Heart left ventricle (tissue), 16 donors: Measurements from ENCODE around the gene SEC14L3. TPM values are rescaled to one million over a fixed set of nuclear protein-coding genes. Genes with fewer than 3 reads are reported as not detected.

Experiments
- ATAC-seq, 4 donors: fragments of 200-7000 bp; cut with Tn5 transposase; one replicate each; pipeline ENCODE4 v1.9.1; 2020 to 2022; ENCODE audit warnings: moderate library complexity in 4 of 4, mild to moderate bottlenecking in 3 of 4, moderate number of reproducible peaks in 1 of 4
- DNase-seq, 5 donors: peaks; one replicate each; pipeline ENCODE4 v3.0.0-alpha.2; 2020
- H3K27ac ChIP-seq, 12 donors: fragments of 200-600 bp; sonication (generic) in 4 of 12; one replicate each; pipeline versions ENCODE4 v1.5.0 to v1.8.0; 2016 to 2022; ENCODE audit warnings: mild to moderate bottlenecking in 2 of 12
- H3K27me3 ChIP-seq, 9 donors: fragments of 200-600 bp; sonication (generic) in 2 of 9; one replicate each; pipeline versions ENCODE4 v1.5.1 to v1.8.0; 2016 to 2022; ENCODE audit warnings: mild to moderate bottlenecking in 3 of 9
- H3K36me3 ChIP-seq, 9 donors: fragments of 200-600 bp; sonication (generic) in 2 of 9; one replicate each; pipeline versions ENCODE4 v1.5.0 to v1.8.0; 2018 to 2022; ENCODE audit warnings: mild to moderate bottlenecking in 2 of 9
- H3K4me1 ChIP-seq, 12 donors: fragments of 200-600 bp; sonication (generic) in 4 of 12; one replicate each; pipeline versions ENCODE4 v1.5.0 to v1.8.0; 2016 to 2022; ENCODE audit warnings: mild to moderate bottlenecking in 3 of 12
- H3K4me3 ChIP-seq, 12 donors: fragments of 200-600 bp; sonication (generic) in 4 of 12; one replicate each; pipeline versions ENCODE4 v1.5.0 to v1.8.0; 2017 to 2022; ENCODE audit warnings: mild to moderate bottlenecking in 9 of 12, moderate library complexity in 4 of 12
- H3K9me3 ChIP-seq, 12 donors: fragments of 200-600 bp; sonication (generic) in 4 of 12; one replicate each; pipeline versions ENCODE4 v1.5.0 to v1.8.0; 2016 to 2022; ENCODE audit warnings: mild to moderate bottlenecking in 1 of 12
- POLR2A ChIP-seq, 2 donors: fragments of 450-650 bp; IDR thresholded peaks; one replicate each; pipeline ENCODE4 v1.6.1; 2017; ENCODE audit warnings: antibody characterized with exemption in 2 of 2, mild to moderate bottlenecking in 2 of 2, moderate library complexity in 2 of 2
- WGBS, 4 donors: extraction: QIAGEN DNeasy Blood & Tissue Kit in 2 of 4; methylation state at CpG; one replicate each; pipeline versions ENCODE4 v1.1.5 to v1.1.7; 2013 to 2018; 5-methylcytosine and 5-hydroxymethylcytosine counted together
- intact Hi-C, 10 donors: fragments of 100-400 bp; cut with DNase I; formaldehyde crosslinking; loops; one replicate each; pipeline versions ENCODE4 v1.11.1 to v1.14.2; 2022
- polyA plus RNA-seq, 2 donors: library from polyadenylated mRNA; stranded (reverse); fragments of 200-250 nt; gene quantifications; one replicate each; pipeline ENCODE4 v1.2.3, GENCODE V29; 2013
- total RNA-seq, 9 donors: library from RNA; depleted of rRNA in 2 of 9; stranded (reverse); fragments of >200 nt in 2 of 9; fragmentation: NEBNext Ultra II Directional in 3 of 9; extraction: Animal tissue kit (Norgen Biotek cat#: 25700) in 3 of 9; gene quantifications; one replicate each; pipeline versions ENCODE4 v1.1.0 to v1.2.4, GENCODE V29; 2016 to 2023
- TF ChIP-seq, protein P1 (sequence below), 12 donors: fragments of 200-600 bp; sonication (generic) in 4 of 12; IDR thresholded peaks; one replicate each; pipeline versions ENCODE4 v1.5.0 to v1.8.0; 2018 to 2022; ENCODE audit warnings: antibody characterized with exemption in 12 of 12, mild to moderate bottlenecking in 5 of 12
- donor health status: ischemic (EF 13 %, LVEDD 7.1; RV severe dilation, severe dysfunction).
- donor health status: healthy with polysubstance abuse.
- donor health status: DM: no; HTN: yes; CAD: no.
- donor health status: DM: no; HTN: no; CAD: no.
- donor health status: ischemic (EF 25% LVEDD 6.9; RV normal size, moderate dysfunction).
- donor health status: ischemic (EF 25% LVEDD 5.7; RV mildly dilated, moderate dysfunction).
- donor health status: healthy.
- donor health status: DM: yes; HTN: yes; CAD: no.
- donor health status: ischemic (EF 35%, LVEDD 5.7; RV mildly dilated, moderate dysfunction).
- donor health status: nonischemic (EF 11% LVEDD 7.7; RV severe dilation, severe dysfunction).
- donor health status: DM: yes; HTN: yes; CAD: no.
- donor health status: PGD.
- donor health status: ischemic (EF 29% LVEDD 5.4; RV normal size, mild dysfunction).
- donor health status: nonischemic (EF 23%, LVEDD 6.1; RV moderate dilation, normal function).

The SEC14L3 gene
- total and polyA plus RNA-seq, 11 donors, result not detected

DNA sequence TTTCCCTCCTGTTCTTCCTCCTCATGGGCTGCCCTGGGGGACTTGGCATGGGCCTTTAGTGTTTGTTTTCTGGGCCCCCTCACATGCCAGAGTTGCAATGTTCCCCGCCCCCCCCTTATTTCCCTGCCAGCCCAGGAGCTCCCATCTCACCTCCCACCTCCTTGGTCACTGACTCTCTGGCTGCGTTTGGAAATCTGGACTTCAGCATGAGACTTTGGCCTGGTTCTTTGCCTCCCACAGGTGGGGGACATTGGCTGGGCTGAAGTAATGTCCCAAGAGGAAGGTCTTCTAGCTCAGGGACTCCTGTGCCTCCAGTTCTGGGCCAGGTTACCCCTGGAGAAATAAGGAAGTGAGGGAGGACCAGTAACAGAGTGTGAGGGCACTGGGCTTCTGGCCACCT lies 39.3 kb downstream of the SEC14L3 start:
- 67 to 75% (median 70%) methylated on average over 2 of the region's 2 CpGs for WGBS, 4 donors
- H3K27me3 ChIP-seq, result no peaks in the 10 kb centered on the region

DNA sequence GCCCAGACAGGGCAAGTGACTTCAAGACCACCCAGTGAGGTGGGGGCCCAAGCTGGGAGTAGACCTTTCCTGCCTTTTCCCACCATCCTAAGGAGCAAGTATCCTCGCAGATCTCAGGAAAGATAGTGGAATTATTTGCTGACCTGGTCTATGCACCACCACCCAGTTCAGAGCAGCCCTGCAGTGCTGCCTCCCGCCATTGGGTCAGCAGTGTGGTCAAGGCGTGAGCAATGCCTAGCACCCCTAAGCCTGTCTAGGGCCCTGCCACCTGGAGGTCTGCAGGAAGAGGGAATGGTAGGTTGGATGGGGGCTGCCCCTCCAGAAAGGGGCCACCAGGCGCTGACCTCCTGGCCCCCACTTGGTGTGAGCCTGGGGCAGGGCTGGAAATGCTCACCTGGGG lies 39.7 kb downstream of the SEC14L3 start:
- no peaks in the 10 kb centered on the region for H3K27me3 ChIP-seq
- TF ChIP-seq, protein P1, sequence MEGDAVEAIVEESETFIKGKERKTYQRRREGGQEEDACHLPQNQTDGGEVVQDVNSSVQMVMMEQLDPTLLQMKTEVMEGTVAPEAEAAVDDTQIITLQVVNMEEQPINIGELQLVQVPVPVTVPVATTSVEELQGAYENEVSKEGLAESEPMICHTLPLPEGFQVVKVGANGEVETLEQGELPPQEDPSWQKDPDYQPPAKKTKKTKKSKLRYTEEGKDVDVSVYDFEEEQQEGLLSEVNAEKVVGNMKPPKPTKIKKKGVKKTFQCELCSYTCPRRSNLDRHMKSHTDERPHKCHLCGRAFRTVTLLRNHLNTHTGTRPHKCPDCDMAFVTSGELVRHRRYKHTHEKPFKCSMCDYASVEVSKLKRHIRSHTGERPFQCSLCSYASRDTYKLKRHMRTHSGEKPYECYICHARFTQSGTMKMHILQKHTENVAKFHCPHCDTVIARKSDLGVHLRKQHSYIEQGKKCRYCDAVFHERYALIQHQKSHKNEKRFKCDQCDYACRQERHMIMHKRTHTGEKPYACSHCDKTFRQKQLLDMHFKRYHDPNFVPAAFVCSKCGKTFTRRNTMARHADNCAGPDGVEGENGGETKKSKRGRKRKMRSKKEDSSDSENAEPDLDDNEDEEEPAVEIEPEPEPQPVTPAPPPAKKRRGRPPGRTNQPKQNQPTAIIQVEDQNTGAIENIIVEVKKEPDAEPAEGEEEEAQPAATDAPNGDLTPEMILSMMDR (IDR thresholded peaks at IDR 0.05), result no peak
- no peaks in the 10 kb centered on the region for H3K4me1 ChIP-seq
- intact Hi-C loops, result no loop called here
- no peaks in the 10 kb centered on the region for H3K36me3 ChIP-seq
- DNase-seq (no peak), ATAC-seq (no peak)
- WGBS, 4 donors, result 92 to 96% (median 93%) methylated on average over 4 of the region's 4 CpGs
- H3K27ac ChIP-seq, result no peak overlapping the region
- H3K4me3 ChIP-seq, result no peak overlapping the region
- peaks cover 0 to 3% (median 0%) of the 10 kb centered on the region in 12 donors for H3K9me3 ChIP-seq

More for the DNA sequence above, 39.3 kb downstream of the SEC14L3 start:
- no peak overlapping the region for H3K27ac ChIP-seq
- intact Hi-C loops, result no loop called here
- H3K36me3 ChIP-seq, result no peaks in the 10 kb centered on the region
- no peak for TF ChIP-seq POLR2A (IDR thresholded peaks at IDR 0.05)
- TF ChIP-seq, protein P1 (IDR thresholded peaks at IDR 0.05), result no peak
- no peak for DNase-seq
- ATAC-seq, result no peak
- H3K9me3 ChIP-seq, result peaks cover 0 to 3% (median 0%) of the 10 kb centered on the region in 12 donors
- H3K4me3 ChIP-seq, result no peak overlapping the region
- no peaks in the 10 kb centered on the region for H3K4me1 ChIP-seq

DNA sequence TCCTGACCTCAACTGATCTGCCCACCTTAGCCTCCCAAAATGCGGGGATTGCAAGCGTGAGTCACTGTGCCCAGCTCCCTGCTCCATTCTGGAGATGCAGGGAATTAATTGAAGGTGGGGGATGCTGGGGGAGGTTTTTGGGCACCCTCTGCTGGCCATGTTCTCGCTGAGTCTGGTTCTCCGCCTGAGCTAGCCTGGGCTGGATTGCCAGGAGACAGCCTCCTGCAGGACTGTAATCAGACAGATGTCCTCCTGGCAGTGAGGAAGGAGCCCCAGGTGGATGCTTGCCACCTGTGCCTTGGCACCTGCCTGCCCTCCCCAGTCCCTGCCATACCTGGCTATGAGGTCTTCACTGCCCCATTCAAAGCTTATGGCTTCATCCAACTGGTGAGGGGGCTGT lies 40.9 kb downstream of the SEC14L3 start:
- 73 to 89% (median 76%) methylated on average over 4 of the region's 4 CpGs for WGBS, 4 donors
- H3K27me3 ChIP-seq, result no peaks in the 10 kb centered on the region
- H3K27ac ChIP-seq, result no peak overlapping the region
- H3K9me3 ChIP-seq, result peaks cover 0 to 3% (median 0%) of the 10 kb centered on the region in 12 donors
- no peak for DNase-seq
- intact Hi-C loops, result no loop called here
- H3K4me1 ChIP-seq, result peaks cover 0 to 8% (median 6%) of the 10 kb centered on the region in 12 donors
- ATAC-seq, result no peak
- H3K4me3 ChIP-seq, result no peak overlapping the region
- TF ChIP-seq, protein P1 (IDR thresholded peaks at IDR 0.05), result no peak
- no peak for TF ChIP-seq POLR2A (IDR thresholded peaks at IDR 0.05)
- no peaks in the 10 kb centered on the region for H3K36me3 ChIP-seq

DNA sequence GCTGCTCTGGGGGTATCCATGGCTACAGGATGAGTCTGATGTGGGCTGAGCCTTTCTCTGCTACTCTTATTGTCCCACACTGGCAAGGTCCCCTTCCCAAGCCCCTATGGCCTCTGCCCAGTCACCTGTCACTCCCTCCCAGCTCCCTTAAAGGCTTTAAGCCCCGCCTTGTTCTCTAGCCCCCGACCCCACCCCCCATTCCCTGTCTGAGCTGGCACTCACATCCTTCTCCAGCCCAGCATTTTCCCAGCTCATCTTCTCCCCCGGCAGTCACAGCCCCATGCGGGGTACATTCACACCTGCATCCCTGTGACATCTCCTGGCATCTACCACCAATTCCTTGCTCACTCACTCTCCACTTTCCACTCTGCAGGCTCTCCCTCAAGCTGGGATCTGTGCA lies 41.9 kb downstream of the SEC14L3 start:
- 48 to 64% (median 54%) methylated on average over 4 of the region's 4 CpGs for WGBS, 4 donors
- Histone ChIP-seq H3K4me3 (no peak overlapping the region), H3K4me1 (peaks cover 0 to 18% (median 10%) of the 10 kb centered on the region in 12 donors), H3K27me3 (no peaks in the 10 kb centered on the region), H3K36me3 (no peaks in the 10 kb centered on the region), H3K9me3 (no peaks in the 10 kb centered on the region), H3K27ac (no peak overlapping the region)
- no peak for TF ChIP-seq POLR2A (IDR thresholded peaks at IDR 0.05)
- TF ChIP-seq, protein P1 (IDR thresholded peaks at IDR 0.05), result no peak
- ATAC-seq (no peak), DNase-seq (no peak)
- intact Hi-C loops, result loop anchor here in 4 of 10 donors (5.0 to 10.0 kb wide), 3 partner anchors 155 to 175 kb away; partner anchors contain the start of genes TCN2 (in 2 of the 4) and PES1 (in 1 of the 4)
